Astrocyte (in vitro differentiated cells and primary cell): ENCODE data around the gene GPM6B. TPM values are rescaled to one million over a fixed set of nuclear protein-coding genes. Genes with fewer than 3 reads are reported as not detected.

Source experiments
- DNase-seq: peaks from one replicate; pipeline ENCODE4 v3.0.0-alpha.2; 2010; ENCODE audit warnings: low read depth
- FAIRE-seq: peaks from 2 replicates; lab custom pipeline; 2011; peaks lifted over from hg19 to GRCh38; lab: Jason Lieb, UNC
- H2AFZ ChIP-seq: 2 replicates; pipeline ENCODE4 v1.6.0; 2012; ENCODE audit warnings: low read depth, low read length, inconsistent platforms
- H3K27ac ChIP-seq: 2 replicates; pipeline ENCODE4 v1.5.1; 2011; ENCODE audit warnings: low read depth, low read length, inconsistent platforms
- H3K27me3 ChIP-seq: 2 replicates; pipeline ENCODE4 v1.6.0; 2011; ENCODE audit warnings: low read length, inconsistent platforms; ENCODE audit not compliant: insufficient read depth
- H3K36me3 ChIP-seq: 2 replicates; pipeline ENCODE4 v1.5.1; 2011; ENCODE audit warnings: low read length, inconsistent platforms; ENCODE audit not compliant: insufficient read depth
- H3K4me1 ChIP-seq: 2 replicates; pipeline ENCODE4 v1.5.1; 2011; ENCODE audit warnings: low read length, inconsistent platforms; ENCODE audit not compliant: insufficient read depth
- H3K4me2 ChIP-seq: 2 replicates; pipeline ENCODE4 v1.6.0; 2012; ENCODE audit warnings: low read length, inconsistent platforms
- H3K4me3 ChIP-seq: 2 replicates; pipeline ENCODE4 v1.5.1; 2011; ENCODE audit warnings: low read depth, mild to moderate bottlenecking, low read length, inconsistent platforms; ENCODE audit not compliant: insufficient read depth
- H3K79me2 ChIP-seq: 2 replicates; pipeline ENCODE4 v1.6.0; 2012; ENCODE audit warnings: mild to moderate bottlenecking, low read length, inconsistent platforms; ENCODE audit not compliant: insufficient read depth
- H3K9ac ChIP-seq: 2 replicates; pipeline ENCODE4 v1.6.0; 2012; ENCODE audit warnings: mild to moderate bottlenecking, low read length, inconsistent platforms
- H3K9me3 ChIP-seq: 2 replicates; pipeline ENCODE4 v1.5.1; 2012; ENCODE audit warnings: low read depth, mild to moderate bottlenecking, low read length, inconsistent platforms; ENCODE audit not compliant: insufficient read depth
- H4K20me1 ChIP-seq: 2 replicates; pipeline ENCODE4 v1.6.0; 2012; ENCODE audit warnings: low read length, inconsistent platforms; ENCODE audit not compliant: insufficient read depth
- H3K27ac Mint-ChIP-seq: one replicate; pipeline ENCODE4 v1.8.0; 2021; ENCODE audit warnings: mild to moderate bottlenecking, mixed read lengths; ENCODE audit not compliant: unreplicated experiment
- H3K27me3 Mint-ChIP-seq: one replicate; pipeline ENCODE4 v1.8.0; 2021; ENCODE audit warnings: low read depth, mixed read lengths; ENCODE audit not compliant: unreplicated experiment
- H3K36me3 Mint-ChIP-seq: one replicate; pipeline ENCODE4 v1.8.0; 2021; ENCODE audit warnings: low read depth, mixed read lengths; ENCODE audit not compliant: unreplicated experiment
- H3K4me1 Mint-ChIP-seq: one replicate; pipeline ENCODE4 v1.8.0; 2021; ENCODE audit warnings: low read depth, mixed read lengths; ENCODE audit not compliant: unreplicated experiment
- H3K4me3 Mint-ChIP-seq: one replicate; pipeline ENCODE4 v1.8.0; 2021; ENCODE audit warnings: mild to moderate bottlenecking, moderate library complexity, mixed read lengths; ENCODE audit not compliant: unreplicated experiment
- H3K9me3 Mint-ChIP-seq: one replicate; pipeline ENCODE4 v1.8.0; 2021; ENCODE audit warnings: mild to moderate bottlenecking, mixed read lengths; ENCODE audit not compliant: unreplicated experiment
- EZH2 ChIP-seq: IDR thresholded peaks from 2 replicates; pipeline ENCODE4 v1.6.1; 2012; ENCODE audit warnings: mild to moderate bottlenecking, low read length, inconsistent platforms; ENCODE audit not compliant: insufficient read depth
- total RNA-seq: library from RNA; stranded (reverse); gene quantifications from 2 replicates; pipeline ENCODE4 v1.2.1, GENCODE V29; 2021
- TF ChIP-seq, protein P1 (sequence below): IDR thresholded peaks from 2 replicates; pipeline ENCODE4 v1.5.1; 2011; ENCODE audit warnings: low read depth, mild to moderate bottlenecking, inconsistent platforms, low read length, moderate library complexity; ENCODE audit not compliant: insufficient read depth

Gene GPM6B
- total RNA-seq, 1 donor from 2014 or later, result 21.5 TPM

DNA sequence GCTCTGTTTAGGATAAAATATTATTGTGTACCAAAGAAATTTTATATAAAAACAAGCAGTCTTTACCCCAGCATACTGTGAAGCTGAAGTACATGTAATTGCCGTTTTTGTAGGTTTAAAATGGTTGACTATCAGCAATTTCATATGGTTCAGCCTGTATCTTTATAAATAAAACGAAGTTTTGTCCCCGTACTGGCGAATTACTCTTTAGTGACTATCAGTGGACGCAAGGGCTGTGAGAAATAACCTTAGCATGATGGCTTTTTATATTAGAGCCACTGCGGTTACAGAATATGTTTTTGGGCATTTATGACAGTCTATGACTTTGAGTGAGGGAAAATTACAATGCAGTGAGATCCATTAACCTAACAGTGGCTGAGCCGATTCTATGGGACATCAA is 1.2 kb downstream of the GPM6B start:
- no peak overlapping the region for H3K27ac Mint-ChIP-seq
- no peak overlapping the region for H3K4me2 ChIP-seq
- H3K9me3 ChIP-seq, result no peaks in the 10 kb centered on the region
- H3K9ac ChIP-seq, result no peak overlapping the region
- H3K4me1 Mint-ChIP-seq, result no peaks in the 10 kb centered on the region
- FAIRE-seq (peak; percentile 43), DNase-seq (no peak)
- no peaks in the 10 kb centered on the region for H3K9me3 Mint-ChIP-seq
- TF ChIP-seq EZH2, result no peak
- TF ChIP-seq, protein P1, sequence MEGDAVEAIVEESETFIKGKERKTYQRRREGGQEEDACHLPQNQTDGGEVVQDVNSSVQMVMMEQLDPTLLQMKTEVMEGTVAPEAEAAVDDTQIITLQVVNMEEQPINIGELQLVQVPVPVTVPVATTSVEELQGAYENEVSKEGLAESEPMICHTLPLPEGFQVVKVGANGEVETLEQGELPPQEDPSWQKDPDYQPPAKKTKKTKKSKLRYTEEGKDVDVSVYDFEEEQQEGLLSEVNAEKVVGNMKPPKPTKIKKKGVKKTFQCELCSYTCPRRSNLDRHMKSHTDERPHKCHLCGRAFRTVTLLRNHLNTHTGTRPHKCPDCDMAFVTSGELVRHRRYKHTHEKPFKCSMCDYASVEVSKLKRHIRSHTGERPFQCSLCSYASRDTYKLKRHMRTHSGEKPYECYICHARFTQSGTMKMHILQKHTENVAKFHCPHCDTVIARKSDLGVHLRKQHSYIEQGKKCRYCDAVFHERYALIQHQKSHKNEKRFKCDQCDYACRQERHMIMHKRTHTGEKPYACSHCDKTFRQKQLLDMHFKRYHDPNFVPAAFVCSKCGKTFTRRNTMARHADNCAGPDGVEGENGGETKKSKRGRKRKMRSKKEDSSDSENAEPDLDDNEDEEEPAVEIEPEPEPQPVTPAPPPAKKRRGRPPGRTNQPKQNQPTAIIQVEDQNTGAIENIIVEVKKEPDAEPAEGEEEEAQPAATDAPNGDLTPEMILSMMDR, result no peak
- H3K4me1 ChIP-seq, result no peaks in the 10 kb centered on the region
- H3K27me3 ChIP-seq, result no peaks in the 10 kb centered on the region
- no peaks in the 10 kb centered on the region for H4K20me1 ChIP-seq
- H3K27me3 Mint-ChIP-seq, result no peaks in the 10 kb centered on the region
- H3K79me2 ChIP-seq, result no peaks in the 10 kb centered on the region
- H3K36me3 Mint-ChIP-seq, result no peaks in the 10 kb centered on the region
- H3K36me3 ChIP-seq, result no peaks in the 10 kb centered on the region
- no peak overlapping the region for H3K27ac ChIP-seq
- no peak overlapping the region for H3K4me3 ChIP-seq
- H3K4me3 Mint-ChIP-seq, result no peak overlapping the region
- no peak overlapping the region for H2AFZ ChIP-seq

DNA sequence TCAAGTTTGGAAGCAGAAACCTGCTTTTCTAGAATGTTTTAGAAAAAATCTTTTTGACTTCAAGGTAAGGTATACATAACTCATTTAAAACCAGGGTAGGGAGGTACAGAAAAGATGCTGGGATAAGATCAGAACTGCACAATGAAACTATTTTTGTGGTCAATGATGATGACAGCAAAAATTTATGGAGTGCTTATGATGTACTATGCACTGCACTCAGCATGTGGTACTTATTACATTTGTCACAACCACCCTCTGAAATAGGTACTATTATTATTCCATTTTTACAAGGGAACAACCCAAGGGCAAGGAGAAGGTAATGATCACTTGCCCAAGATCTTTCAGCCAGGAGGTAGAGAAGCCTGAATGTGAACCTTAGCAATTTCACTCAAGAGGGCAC is 8.0 kb downstream of the GPM6B start:
- Histone ChIP-seq H3K9ac (no peak overlapping the region), H3K79me2 (no peaks in the 10 kb centered on the region), H3K9me3 (no peaks in the 10 kb centered on the region), H3K4me2 (no peak overlapping the region), H3K27ac (no peak overlapping the region), H3K4me3 (no peak overlapping the region), H2AFZ (no peak overlapping the region), H3K4me1 (no peaks in the 10 kb centered on the region), H3K36me3 (no peaks in the 10 kb centered on the region), H4K20me1 (no peaks in the 10 kb centered on the region), H3K27me3 (no peaks in the 10 kb centered on the region)
- TF ChIP-seq, protein P1, result no peak
- TF ChIP-seq EZH2, result no peak
- H3K9me3 Mint-ChIP-seq, result no peaks in the 10 kb centered on the region
- no peak overlapping the region for H3K27ac Mint-ChIP-seq
- DNase-seq (peak; percentile 9), FAIRE-seq (peak; percentile 89)
- H3K27me3 Mint-ChIP-seq, result no peaks in the 10 kb centered on the region
- H3K4me3 Mint-ChIP-seq, result no peak overlapping the region
- H3K4me1 Mint-ChIP-seq, result no peaks in the 10 kb centered on the region
- H3K36me3 Mint-ChIP-seq, result no peaks in the 10 kb centered on the region

DNA sequence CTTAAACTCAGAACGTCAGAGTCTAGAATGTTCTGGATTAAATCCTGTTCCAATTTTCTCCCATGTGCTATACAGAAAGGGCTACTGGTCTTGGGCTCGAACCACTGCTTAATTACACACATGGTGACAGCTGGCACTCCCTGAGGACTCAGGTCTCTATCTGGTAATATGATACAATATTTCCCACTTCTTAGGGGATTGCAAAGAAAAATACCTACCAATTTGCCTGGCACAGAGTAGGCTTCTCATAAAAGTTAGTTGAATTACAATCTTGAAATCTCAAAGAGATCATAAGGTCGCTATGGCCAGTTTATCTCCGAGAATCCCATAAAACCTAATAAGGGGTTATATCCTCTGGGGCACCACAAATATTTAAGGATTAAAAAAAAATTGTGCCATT is 8.6 kb downstream of the GPM6B start:
- no peaks in the 10 kb centered on the region for H3K4me1 ChIP-seq
- no peak overlapping the region for H2AFZ ChIP-seq
- no peak overlapping the region for H3K27ac ChIP-seq
- no peaks in the 10 kb centered on the region for H4K20me1 ChIP-seq
- no peaks in the 10 kb centered on the region for H3K27me3 ChIP-seq
- no peak overlapping the region for H3K27ac Mint-ChIP-seq
- H3K9me3 ChIP-seq, result no peaks in the 10 kb centered on the region
- H3K4me3 ChIP-seq, result no peak overlapping the region
- no peak overlapping the region for H3K9ac ChIP-seq
- H3K27me3 Mint-ChIP-seq, result no peaks in the 10 kb centered on the region
- no peak overlapping the region for H3K4me3 Mint-ChIP-seq
- no peaks in the 10 kb centered on the region for H3K36me3 ChIP-seq
- DNase-seq, result no peak
- H3K9me3 Mint-ChIP-seq, result no peaks in the 10 kb centered on the region
- FAIRE-seq, result no peak
- H3K79me2 ChIP-seq, result no peaks in the 10 kb centered on the region
- H3K36me3 Mint-ChIP-seq, result no peaks in the 10 kb centered on the region
- no peak overlapping the region for H3K4me2 ChIP-seq
- H3K4me1 Mint-ChIP-seq, result no peaks in the 10 kb centered on the region
- TF ChIP-seq, protein P1, result no peak
- TF ChIP-seq EZH2, result no peak
